GM19351 (cell line): ENCODE results near the gene AFF3.
"Not testable (repeated sequence)": the region's sequence is repeated elsewhere in the genome, so short reads cannot be mapped to it uniquely, and the experiment has no call there.

Experiments
- ATAC-seq: cut with Tn5 transposase; IDR thresholded peaks from one replicate; pipeline ENCODE4 v1.9.1; 2021; ENCODE audit warnings: mild to moderate bottlenecking, moderate library complexity; ENCODE audit not compliant: unreplicated experiment

Gene AFF3

DNA sequence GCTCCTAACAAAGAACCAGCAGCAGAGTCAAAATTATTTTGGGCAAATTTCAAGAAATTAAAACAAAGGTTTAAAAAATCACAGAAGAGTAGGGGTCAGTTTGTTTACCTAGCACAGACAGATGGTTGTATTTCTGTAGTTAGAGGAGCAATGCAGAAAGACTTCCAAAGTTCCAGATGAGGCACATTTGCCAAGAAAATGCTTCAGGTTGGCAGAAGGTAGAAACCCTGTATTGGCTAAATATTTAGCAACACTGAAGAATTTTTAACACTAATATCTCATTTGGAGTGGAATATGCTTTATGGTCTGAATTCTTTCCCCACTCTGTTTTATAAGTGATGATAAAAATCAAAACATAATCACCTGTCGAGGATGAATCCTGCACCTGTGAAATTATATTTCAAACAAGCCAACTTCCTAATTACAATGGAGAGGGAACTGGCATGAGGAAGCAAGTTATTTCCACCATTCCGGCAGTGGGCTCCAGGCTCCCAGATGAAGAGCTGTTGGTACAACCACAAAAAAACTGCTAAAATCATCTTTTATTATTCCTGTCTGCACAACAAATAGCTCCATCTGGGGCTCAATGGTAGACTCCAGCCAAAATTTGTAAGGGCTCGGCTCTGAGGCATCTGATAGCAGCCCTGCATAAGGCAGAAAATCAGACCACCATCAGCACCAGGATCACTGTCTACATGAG is 366.0 kb downstream of the AFF3 start:
- ATAC-seq, result no peak

DNA sequence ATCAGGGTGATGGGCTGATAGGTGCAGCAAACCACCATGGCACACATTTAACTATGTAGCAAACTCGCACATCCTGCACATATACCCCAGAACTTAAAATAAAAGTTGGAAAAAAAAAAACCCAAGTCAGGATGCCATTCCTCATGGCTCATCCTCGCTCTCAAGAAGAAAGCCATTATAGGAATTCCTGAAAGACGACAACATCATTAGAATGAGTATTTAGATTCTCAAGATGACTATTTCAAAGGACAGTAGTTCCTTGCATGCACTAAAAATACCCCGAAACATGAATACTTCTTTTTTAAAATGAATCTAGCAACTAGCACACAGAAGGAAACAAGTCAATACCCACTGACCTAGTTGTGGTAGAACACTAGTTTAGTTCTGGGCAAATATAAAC is 366.8 kb downstream of the AFF3 start:
- no peak for ATAC-seq

DNA sequence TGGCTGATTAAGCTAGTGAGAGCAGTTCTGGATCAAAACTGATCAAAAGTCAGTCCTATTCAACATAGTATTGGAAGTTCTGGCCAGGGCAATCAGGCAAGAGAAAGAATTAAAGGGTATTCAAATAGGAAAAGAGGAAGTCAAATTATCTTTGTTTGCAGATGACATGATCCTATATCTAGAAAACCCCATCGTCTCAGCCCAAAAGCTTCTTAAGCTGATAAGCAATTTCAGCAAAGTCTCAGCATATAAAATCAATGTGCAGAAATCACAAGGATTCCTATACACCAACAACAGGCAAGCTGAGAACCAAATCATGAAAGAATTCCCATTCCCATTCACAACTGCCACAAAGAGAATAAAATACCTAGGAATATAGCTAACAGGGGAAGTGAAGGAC is 368.7 kb downstream of the AFF3 start:
- not testable (repeated sequence) for ATAC-seq

DNA sequence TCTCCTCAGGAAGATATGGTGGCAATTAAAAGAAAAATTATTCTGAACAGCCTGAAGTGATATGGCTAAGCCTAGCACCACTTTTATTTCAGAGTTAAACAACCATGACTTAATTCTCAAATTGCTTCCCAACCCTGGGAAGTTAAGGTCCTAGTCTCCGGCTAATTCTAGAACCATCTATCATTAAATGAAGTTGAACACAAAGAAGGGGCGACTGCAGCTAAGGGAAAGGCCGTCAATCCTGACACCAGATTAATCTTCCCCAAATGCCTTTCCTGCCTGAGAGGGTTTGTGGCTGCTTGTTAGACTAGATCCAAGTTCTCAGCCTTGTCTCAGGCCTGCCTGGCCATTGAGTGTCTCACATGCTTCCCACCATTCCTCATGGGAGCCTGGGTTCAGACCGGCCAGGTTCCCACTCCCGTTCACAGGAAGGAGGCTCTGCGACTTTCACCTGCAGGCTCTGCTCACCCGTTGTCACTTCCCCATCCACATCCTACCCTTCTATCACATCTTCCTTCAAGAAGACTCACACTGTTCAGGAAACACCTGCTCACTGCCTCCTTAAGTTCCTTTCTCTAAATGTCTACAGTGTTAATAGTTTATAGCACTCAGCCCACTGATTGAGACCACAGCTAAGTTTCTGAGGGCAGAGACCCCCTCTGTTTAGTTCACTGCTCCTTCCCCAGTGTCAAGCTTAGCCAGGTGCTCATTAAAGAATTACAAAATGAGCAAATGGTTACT is 369.6 kb downstream of the AFF3 start:
- ATAC-seq, result no peak

DNA sequence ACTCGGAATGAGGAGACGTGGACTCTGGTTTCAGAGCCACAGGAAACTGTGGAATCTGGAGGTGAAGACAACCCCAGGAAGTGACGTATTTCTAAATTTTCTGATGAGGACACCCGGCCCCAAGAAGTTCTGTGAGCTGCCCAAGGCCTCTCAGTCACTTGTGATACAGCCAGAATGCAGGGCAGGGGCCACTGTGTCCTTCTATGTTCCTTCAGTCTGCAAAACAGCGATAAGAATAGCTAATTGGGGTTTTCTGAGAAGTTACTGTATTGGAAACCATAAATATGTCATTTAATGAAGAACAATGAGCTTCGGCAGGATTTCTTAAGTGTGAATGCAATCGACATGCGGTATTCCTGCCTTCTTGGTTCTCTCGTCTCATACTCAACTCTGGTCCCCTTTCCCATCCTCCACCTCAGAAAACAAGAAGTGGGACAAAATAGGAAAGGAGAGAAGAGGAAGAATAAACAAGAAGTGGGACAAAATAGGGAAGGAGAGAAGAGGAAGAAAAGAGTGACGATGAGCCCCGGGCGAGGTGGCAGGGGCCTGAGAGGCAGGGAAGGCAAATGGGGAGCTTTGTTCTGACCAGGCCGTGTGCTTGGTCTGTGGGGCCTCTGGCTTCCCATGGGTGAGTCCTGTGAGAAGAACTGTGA is 370.6 kb downstream of the AFF3 start:
- no peak for ATAC-seq

DNA sequence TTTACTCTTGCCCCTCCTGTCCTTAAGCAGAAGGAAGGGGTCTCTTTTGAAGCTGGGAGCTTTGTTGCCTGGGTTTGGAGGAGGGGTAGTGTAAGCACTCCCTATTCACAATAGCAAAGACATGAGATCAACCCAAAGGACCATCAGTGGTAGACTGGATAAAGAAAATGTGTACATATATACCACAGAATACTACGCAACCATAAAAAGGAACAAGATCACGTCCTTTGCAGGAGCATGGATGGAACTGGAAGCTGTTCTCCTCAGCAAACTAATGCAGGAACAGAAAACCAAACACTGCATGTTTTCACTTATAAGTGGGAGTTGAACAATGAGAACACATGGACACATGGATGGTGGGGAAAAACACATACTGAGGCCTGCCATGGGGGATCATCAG is 371.5 kb downstream of the AFF3 start:
- no peak for ATAC-seq

DNA sequence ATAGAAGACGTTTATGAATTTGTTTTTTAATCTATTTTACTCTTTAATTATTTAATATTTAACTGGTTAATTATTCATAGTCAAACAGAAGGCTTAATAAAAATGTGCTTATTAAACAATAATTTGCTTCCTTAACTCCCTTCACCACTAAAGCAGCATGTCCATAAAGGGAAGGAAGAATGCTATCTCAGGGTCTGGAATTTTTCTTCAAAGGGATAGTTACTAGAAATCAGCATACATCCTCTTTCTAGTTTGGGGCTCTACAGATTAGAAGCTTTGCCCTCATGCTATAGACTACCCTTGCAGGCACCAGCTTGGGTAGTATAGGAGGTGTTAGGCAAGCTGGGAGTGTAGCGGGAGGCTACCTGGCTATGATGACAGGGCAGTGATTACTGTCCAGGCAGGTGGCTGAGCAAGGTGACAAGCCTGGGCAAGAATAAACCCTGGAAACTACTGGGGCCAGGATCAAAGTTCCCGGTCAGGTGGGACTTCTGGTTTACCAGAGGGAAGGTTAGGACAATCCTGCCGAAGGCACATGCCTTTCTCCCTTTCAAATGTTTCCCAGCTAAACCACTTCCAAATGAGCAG is 376.6 kb downstream of the AFF3 start:
- no peak for ATAC-seq

DNA sequence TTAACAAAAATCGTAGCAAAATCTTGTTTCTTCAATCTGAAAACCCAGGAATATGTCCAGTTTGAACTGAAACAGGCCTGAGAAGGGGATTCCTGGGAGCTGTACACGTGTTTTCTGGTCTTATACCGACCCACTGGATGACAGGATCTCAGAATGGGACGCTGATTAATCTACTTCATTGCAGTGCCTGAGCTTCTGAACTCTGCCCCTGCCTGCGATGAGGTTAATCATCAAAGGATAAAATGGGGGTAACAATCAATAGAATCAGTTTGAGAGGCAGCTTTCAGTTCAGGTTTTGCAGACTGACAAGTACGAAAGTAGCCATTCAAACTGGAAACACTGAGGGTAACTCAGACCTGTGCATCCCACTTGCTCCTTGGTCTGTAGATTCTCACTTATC is 378.6 kb downstream of the AFF3 start:
- no peak for ATAC-seq

DNA sequence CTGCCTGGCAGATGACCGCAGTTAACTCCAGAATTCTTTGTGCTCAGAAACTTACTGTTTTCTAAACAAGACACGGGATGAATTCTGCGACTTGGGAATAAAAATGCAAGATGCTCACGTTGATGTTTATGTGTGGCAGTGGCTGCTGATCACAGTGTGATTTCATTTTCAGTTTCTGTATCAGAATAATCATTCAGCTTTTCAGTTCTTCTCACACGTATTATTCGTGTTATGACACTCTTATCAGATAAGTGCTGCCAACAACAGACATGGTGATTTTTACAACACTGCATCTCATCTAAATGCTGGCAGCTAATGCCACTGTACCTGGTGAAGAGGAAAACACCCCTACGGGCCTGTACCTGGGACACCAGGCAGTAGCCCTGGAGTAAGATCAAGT is 379.7 kb downstream of the AFF3 start:
- ATAC-seq, result no peak

DNA sequence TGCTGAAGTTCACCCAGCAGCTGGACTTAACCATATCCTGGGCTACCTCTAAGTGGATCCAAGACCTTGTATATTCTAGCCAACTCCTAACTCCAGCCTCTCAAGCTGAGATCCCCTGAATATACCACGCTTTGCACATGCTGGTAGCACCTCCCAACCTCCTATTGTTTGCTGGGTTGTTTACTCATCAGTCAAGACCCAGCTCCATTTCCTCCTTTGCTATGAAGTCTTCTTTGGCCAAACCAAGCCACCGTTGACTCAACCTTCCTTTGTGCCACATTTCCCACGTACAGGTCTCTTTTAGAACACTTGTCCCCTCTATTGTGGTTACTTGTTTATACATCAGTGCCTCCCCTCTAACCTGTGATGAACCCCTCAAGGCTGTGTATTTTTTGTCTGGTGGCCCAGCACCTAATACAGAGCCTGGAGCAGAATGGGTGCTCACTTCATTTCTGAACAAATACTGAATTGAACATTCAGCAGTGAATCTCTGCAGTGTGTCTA is 384.7 kb downstream of the AFF3 start:
- ATAC-seq, result no peak

DNA sequence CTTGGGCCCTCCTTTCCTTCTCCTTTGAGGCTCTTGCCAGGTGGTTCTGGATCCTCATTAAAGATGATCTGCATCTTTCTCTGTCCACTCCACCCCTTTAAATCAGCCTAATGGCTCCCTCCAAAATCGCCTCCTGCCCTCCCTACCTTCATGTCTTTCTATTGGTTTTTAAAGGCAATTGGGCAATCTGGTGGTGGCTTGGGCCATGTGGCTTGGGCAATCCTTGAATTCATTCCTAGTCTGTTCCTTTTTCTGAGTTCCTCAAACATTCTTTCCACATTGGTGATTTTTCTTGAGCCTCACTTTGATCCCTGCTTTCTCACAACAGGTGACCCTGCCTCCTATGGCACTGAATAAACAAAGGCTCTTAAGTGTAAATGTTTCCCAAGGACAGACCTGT is 386.3 kb downstream of the AFF3 start:
- ATAC-seq, result no peak

DNA sequence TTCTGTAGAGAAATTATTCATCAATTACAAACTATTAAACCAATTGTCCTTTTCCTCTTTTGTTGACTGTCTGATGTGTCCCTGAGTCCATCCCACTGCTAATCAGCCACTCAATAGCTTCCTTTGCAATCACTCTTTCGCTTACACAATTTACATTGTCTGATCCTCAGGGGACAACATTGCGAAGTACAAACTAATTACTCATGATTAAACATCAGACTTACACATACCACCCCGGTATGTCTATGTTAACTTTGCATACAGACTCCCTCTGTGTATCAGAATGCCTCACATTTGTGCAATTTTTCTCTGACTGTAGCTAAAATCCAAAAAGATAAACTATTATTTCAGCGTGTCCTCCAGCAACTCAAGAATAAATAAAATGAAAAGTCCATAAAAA is 388.2 kb downstream of the AFF3 start:
- ATAC-seq, result no peak

DNA sequence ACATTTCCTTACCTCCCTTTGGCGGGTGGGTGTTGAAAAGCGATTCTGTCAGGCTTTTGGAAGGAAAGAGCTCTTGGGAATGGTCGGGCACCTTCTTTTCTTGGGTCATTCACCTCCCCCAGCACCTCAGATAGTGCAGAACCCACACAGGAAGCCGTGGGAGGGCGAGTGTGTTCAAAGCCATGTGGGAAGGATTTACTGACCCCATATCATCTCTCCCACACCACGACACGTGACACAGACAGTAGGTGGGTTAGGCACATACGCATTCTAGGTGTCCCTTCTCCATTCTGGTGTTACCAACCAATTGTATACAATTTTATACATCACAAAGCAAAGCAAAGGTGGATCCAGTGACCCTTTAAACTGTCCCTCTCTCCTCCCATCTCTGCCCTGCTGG is 388.9 kb downstream of the AFF3 start:
- no peak for ATAC-seq

DNA sequence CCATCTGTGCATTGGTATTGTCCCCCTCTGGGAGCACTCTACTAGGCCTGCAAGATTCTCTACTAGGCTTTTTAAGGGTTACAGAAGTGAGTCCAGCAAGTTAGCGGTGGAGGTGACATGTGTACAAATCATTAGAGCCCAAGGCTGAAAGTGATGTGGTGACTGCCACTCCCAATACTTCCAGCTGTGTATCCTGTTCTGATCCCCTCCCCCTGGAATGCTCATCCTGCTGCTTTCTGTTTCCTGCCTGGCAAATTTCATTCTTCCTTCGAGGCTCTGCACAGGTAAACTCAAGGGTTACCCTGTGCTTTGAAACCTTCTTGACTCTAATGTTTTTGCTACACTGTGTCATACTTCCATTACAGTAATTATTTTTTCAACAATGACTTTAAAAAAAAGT is 394.0 kb downstream of the AFF3 start:
- no peak for ATAC-seq

DNA sequence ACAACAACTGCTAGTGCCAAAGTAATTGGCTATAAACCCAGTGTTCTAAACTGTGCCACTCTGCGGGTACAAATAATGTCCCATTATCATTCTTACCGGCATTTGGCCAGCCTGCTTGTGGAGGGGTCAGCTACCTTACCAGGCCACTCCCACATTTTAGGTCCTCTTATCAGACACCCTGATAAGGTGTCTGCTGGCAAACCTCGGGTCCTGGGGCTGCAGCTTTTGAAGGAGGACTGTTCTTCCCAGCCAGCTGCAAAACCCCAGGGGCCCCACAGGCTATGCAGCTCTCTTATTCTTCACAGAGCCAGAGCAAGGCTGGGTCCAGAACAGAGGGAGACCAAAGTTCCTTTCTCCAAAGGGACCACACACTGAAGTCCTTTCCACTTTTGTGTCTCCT is 394.5 kb downstream of the AFF3 start:
- ATAC-seq, result no peak

DNA sequence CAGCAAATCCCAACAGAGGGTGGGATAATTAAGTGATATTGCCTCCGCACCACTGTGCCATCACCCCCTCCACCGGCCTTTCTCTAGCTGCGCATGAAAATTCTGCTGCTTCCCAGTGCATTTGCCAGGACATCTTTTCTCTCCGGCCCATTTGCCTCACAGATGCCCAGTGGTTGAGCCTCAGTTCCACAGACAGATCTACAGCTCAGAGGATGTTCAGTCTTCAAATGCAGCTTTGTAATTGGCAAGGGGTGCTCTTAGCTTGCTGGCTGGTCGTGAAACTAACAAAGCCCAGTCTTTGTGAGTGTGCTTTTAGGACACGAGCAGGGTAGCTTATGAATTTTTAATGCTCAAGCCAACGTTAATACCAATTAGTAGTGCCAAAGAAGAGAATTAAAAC is 399.2 kb downstream of the AFF3 start:
- ATAC-seq, result no peak

DNA sequence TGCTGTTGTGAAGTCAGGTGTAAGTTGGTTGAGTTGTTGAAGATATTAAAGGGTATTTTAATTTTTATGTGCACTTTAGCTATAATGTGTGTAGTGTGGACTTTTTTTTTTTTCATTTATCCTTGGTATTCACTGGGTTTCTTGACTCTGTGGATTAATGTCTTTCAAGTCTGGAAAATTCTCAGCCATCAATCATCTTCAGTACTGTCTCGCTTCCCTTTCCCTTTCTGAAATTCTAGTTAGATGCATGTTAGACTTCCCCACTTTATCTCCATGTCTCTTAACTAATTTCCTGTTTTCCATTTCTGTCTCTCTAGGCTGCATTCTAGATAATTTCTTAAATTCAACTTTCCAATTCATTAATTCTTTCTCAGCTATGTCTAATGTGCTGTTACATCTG is 404.9 kb downstream of the AFF3 start:
- no peak for ATAC-seq

DNA sequence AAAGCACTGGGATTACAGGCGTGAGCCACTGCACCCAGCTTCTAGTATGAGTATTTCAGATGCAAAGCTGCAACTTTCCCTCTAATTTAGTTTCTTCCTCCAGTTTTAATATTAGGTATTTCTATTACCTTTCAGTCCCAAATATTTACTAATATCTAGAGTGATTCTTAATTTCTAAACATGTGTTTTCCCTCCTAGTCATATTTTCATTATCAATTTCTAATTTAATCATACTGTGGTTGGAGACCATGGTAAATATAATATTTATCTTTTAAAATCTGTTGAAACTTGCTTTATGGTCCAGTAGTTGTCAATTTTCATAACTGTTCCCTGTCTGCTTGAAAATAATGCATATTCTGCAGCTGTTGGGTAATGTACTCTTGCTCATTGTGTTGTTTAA is 406.6 kb downstream of the AFF3 start:
- no peak for ATAC-seq

DNA sequence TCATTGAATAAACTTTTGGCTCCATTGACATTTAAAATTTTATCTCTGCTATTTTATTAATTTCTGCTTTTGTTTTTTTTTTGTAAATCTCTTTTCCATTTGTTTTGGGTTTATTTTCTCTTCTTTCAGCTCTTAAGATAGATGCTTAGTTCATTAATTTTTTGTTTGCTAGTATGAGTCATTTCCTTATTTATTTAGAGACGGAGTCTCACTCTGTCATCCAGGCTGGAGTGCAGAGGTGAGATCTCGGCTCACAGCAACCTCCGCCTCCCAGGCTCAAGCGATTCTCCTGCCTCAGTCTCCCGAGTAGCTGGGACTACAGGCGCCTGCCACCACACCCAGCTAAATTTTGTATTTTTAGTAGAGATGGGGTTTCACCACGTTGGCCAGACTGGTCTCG is 407.1 kb downstream of the AFF3 start:
- ATAC-seq, result not testable (repeated sequence)

DNA sequence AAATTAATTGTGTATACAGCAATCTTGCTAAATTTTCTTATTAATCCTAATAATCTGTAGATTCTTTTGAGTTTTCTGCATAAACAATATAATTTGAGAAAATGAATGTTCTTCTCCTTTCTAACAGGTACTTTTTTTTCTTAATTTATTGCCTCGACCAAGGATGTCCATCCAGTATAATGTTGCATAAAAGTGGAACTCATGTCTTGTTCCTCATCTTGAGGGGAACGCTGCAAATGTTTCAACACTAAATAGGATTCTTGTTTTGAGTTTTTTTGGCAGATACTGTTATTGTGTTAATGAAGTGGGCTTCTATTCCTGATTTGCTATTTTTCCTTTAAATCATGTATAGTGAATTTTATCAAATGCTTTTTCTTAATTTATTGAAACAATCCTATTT is 408.2 kb downstream of the AFF3 start:
- ATAC-seq, result no peak

DNA sequence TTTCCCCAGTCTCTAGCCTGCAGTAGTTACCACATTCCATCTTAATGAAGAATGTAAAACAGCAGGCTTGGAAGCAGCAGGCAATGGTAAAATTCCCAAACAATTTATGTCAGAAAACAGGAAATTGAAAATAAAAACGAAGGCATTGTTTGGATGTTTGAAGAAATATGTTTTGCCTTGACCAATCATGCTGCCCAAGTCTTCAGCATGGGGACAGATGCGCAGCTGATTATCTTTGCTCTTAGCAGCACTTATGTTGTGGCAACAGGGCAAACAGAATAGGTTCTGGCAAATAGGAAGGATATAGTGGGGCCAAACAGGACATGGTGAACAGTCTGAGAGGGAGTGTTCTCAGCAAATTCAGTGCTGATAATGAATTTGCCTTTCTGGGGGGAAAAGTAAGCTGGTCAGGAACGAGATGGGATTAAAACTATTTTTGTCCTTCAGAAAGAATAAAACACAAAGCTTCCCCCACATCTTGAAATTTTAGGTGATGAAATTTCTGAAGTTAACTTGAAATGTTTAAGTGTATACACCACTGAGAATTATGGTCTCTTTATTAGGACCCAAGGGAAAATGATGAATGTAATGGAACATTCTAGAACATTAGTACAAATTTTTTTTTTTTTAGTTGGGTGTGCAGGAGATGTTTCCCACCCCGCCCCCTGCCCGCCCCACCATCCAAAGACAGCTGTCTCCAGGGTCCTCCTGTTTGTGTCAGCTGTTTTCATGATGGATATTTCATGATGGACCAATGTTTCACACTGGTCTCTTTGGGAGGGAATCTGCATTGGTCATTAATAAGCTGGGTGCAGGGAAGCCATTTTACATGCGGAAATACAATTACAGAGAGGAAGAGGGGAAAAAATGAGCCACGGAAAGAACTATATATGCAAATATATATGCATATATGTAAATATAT is 413.0 kb downstream of the AFF3 start:
- no peak for ATAC-seq
